Stimulated activated CD8-positive, alpha-beta memory T cell treated with anti-CD3 and anti-CD28 coated beads, Interleukin-12 subunit alpha, Interleukin-12 subunit beta, amount 100 ng/mL, for 1 hour (primary cell): ENCODE measurements around the gene CPT1C.

Experiments
- DNase-seq: peaks from one replicate; pipeline ENCODE4 v3.0.0-alpha.2; 2020; ENCODE audit warnings: low read depth

The CPT1C gene

GRCh38 chr19:49690656-49691242, at the start of gene CPT1C:
Gene CPT1C (plus strand): TSS chr19:49691116. CDS start chr19:49692253, 1,137 bp downstream.
- DNase-seq = peak; percentile 25

- peak; percentile 98 for DNase-seq
These were observed 49.0 kb upstream of the CPT1C start, which contains the start of gene SCAF1 for GRCh38 chr19:49641688-49642491. Gene SCAF1 (plus strand): TSS chr19:49642209. CDS start chr19:49645027, 2,818 bp downstream.

DNA sequence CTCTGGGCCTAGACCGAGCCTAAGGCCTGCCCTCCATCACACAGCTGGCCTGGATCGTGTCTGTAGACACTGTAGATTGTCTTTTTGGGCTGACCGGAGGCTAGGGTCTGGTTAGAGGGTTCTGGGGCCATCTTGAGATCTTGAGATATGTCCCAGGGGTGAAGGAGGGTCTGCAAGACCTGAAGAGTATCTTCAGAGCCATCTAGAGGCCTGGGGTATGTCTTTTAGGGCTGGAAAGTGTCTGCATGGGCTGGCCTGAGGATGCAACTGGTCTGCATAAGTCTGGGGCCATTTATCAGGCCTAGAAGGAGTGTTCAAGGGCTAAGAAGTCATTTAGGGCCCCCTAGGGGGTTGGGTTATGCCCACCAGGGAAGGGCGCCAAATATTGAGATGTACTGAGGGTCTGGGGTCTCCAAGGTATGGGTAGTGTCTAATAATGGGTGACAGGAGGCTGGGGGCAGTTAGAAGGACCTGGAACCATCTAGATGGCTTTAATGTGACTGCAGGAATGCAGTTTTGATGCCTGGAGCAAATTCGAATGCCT, 48.4 kb upstream of the CPT1C start:
- no peak for DNase-seq

GRCh38 chr19:49643466-49643865, 47.5 kb upstream of the CPT1C start:
- no peak for DNase-seq

DNA sequence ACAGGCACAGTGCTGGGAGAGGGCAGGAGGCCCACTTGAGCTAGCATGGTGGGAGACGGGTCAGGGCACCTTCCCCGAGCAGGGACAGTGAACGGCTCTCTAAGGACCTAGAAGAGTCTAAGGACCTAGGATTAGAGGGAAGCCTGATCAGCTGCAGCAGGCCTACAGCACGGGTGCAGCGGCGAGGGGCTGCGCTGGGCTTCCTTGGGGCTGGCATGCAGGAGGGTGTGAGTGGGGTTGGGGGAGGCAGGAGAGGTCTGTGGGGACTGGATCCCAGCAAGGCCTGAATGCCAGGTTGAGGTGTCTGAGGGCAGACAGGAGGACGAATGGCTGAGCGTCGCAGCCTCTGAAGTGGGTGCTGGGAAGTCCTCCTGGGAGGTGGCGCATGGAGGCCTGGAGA, 45.3 kb upstream of the CPT1C start:
- no peak for DNase-seq

DNA sequence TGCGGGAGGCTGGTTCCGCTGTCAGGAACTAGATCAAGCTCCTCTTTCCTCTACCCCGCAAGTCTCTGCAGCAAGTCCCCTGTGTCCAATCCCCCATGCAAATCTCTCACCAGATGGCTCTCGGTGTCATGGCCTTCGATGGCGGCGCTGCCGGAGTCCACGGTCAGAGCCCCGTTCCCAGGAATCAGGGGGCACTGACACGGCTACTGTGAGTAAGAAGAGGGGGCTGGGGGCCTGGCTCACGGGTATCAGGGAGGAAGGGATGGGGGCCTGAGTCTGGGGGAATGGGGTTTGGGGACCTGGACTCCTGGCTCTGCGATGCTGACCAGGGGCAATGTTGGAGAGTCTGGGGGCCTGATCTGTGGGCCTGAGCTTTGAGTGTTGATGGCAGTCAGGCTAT, 44.9 kb upstream of the CPT1C start:
- no peak for DNase-seq

DNA sequence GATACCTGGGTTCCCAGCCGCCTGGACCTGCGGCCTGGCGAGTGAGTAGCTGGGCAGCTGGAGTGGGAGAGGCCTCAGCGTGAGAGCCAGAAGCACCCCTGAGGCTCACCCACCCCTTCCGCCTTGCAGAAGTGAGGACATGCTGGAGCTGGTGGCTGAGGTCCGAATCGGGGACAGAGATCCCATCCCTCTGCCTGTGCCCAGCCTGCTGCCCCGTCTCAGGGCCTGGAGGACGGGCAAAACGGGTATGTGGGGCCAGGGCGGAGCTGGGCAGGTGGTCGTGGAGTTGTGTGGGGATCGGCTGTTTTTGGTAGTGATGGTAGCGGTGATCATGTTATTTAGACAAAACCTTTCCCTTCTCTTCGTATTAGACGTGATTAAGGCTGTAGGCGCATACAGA, 44.3 kb upstream of the CPT1C start:
- DNase-seq = no peak

DNA sequence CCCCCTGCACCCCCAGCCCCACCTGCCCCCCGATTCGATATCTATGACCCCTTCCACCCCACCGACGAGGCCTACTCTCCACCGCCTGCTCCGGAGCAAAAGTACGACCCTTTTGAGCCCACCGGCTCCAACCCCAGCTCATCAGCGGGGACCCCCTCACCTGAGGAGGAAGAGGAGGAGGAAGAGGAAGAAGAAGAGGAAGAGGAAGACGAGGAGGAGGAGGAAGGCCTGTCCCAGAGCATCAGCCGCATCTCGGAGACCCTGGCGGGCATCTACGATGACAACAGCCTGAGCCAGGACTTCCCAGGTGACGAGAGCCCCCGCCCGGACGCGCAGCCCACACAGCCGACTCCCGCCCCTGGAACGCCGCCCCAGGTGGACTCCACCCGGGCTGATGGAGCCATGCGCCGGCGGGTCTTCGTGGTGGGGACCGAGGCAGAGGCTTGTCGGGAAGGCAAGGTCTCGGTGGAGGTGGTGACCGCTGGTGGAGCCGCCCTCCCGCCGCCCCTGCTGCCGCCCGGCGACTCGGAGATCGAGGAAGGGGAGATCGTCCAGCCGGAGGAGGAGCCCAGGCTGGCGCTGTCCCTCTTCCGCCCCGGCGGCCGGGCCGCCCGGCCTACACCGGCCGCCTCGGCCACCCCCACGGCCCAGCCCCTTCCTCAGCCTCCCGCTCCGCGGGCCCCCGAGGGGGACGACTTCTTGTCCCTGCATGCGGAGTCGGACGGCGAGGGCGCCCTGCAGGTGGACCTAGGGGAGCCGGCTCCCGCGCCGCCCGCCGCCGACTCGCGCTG, 39.7 kb upstream of the CPT1C start:
- DNase-seq = no peak

DNA sequence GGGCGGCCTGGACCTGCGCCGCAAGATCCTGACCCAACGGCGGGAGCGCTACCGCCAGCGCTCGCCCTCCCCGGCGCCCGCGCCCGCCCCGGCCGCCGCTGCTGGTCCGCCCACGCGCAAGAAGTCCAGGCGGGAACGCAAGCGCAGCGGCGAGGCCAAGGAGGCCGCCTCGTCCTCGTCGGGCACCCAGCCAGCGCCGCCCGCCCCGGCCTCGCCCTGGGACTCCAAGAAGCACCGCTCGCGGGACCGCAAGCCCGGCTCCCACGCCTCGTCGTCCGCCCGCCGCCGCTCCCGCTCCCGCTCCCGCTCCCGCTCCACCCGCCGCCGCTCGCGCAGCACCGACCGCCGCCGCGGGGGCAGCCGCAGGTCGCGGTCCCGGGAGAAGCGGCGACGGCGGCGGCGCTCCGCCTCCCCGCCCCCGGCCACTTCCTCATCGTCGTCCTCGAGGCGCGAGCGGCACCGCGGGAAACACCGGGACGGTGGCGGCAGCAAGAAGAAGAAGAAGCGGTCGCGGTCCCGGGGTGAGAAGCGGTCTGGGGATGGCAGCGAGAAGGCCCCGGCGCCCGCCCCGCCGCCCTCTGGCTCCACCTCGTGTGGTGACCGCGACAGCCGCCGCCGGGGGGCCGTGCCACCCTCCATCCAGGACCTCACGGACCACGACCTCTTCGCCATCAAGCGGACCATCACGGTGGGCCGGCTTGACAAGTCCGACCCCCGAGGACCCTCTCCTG, 38.9 kb upstream of the CPT1C start:
- no peak for DNase-seq

DNA sequence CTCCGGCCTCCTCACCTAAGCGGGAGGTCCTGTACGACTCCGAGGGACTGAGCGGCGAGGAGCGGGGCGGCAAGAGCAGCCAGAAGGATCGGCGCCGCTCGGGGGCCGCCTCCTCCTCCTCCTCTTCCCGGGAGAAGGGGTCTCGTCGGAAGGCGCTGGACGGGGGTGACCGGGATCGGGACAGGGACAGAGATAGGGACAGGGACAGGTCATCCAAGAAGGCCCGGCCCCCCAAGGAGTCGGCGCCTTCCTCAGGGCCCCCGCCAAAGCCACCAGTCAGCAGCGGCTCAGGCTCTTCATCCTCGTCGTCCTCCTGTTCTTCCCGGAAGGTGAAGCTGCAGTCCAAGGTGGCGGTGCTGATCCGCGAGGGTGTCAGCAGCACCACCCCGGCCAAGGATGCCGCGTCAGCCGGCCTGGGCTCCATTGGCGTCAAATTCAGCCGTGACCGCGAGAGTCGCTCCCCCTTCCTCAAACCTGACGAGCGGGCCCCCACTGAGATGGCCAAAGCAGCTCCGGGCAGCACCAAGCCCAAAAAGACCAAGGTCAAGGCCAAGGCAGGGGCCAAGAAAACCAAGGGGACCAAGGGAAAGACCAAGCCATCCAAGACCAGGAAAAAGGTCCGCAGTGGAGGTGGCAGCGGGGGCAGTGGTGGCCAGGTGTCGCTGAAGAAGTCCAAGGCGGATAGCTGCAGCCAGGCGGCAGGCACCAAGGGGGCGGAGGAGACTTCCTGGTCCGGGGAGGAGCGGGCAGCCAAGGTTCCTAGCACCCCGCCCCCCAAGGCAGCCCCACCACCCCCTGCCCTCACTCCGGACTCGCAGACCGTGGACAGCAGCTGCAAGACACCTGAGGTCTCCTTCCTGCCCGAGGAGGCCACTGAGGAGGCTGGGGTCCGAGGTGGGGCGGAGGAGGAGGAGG, 38.1 kb upstream of the CPT1C start:
- no peak for DNase-seq

- DNase-seq = no peak
These were observed 37.5 kb upstream of the CPT1C start for GRCh38 chr19:49653466-49653806.

DNA sequence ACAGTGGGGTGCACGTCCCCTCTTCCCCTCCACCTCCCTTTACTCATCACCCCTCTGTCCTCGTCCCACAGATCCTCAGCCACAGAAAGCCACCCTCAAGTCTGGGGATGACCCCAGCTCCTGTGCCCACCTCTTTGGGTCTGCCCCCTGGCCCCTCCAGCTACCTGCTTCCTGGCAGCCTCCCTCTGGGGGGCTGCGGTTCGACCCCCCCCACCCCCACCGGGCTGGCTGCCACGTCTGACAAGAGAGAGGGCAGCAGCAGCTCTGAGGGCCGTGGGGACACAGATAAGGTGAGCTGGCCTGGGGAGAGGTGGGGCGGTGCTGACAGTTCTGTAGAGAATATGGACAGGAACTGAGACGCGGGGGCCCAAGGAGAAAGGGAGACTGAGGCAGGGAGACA, 36.3 kb upstream of the CPT1C start:
- DNase-seq = no peak

DNA sequence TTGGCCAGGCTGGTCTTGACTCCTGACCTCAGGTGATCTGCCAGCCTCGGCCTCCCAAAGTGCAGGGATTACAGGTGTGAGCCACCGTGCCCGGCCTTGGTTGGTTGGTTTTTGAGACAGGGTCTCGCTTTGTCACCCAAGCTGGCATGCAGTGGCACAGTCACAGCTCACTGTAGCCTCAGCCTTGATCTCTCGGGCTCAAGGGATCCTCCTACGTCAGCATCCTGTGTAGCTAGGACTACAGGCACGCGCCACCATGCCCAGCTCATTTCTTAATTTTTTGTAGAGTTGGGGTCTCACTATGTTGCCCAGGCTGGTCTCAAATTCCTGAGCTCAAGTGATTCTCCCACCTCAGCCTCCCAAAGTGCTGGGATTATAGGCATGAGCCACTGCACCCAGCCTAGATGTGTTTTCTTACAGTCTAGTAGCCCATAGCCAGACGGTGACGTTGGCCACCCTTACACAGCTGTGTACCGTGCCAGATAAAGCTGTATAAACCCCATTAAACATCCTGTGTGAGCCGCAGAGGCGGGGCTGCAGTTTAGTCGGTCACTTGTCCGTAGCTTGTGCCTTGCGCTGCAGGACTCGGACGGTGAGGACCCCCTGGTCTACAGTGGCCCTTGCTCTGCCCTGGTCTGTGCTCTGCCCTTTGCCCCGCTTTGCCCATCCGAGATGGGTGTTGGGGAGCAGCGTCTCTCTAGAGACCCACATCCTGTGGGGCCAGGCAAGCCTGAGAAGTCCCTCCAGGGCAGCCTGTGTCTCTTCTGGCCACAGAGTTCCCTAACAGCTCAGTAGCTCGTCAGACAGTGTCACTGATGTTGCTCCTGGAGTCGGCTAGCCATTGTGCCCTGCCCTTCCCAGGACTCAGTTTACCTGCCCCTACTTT, 35.1 kb upstream of the CPT1C start:
- DNase-seq = no peak

DNA sequence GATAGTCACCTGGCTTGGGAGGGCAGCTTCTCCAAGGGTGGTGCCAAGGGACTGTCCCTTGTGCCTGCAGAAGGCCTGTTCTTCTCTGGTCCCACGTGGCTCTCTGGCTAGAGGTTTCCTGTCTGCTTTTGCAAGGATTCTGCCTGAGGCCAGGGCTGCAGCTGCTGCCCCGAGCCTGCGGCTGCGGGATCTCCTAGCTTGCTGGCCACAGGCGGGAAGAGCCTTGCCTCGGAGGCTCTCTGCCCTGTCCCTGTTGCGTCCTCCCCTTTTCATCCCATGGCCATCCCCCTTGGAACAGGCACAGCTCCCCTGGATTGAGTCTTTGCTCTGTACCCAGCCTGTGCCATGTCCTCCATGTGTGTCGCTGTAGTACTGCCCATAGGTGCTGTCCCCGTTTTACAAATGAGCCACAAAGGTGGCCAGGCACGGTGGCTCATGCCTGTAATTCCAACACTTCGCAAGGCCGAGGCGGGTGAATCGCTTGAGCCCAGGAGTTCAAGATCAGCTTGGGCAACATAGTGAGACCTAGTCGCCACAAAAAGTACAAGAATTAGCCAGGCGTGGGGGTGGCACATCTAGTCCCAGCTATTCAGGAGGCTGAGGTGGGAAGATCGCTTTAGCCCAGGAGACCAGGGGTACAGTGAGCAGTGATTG, 34.3 kb upstream of the CPT1C start:
- no peak for DNase-seq

DNA sequence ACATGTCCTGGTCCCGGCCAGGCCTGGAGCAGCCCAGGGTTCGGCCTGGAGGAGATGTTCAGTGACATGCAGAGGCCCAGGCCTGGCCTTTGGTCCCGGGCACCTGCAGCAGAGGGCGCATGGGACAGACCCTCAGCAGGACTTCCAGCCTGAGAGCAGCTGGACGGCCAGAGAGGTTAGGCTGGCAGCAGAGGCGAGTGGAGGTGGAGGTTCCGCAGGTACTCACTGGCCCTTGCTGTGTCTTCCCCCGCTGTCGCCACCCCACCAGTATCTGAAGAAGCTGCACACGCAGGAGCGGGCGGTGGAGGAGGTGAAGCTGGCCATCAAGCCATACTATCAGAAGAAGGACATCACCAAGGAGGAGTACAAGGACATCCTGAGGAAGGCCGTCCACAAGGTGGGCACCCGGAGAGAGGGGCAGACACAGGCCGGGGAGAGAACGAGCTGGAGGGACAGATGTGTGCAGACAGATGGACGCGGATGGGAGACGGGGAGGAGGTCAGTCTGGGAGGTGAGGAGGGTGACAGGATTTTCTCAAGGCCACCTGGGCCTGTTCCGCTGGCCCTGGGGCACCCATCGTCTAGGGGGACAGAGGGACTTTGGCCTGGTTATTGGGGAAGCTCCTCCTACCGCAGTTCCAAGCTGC, 33.3 kb upstream of the CPT1C start:
- no peak for DNase-seq

DNA sequence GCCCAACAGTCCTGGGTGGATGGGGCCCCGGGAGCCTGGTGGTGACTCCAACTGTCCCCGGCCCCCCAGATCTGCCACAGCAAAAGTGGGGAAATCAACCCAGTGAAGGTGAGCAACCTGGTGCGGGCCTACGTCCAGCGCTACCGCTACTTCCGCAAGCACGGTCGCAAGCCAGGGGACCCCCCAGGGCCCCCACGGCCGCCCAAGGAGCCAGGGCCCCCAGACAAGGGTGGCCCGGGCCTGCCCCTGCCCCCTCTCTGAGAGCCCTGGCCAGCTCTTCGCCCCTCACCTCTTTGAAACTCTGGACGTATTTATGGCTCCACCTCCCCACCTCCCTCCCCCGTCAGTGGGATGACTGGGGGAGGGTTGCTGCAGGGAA, 32.8 kb upstream of the CPT1C start:
- no peak for DNase-seq

DNA sequence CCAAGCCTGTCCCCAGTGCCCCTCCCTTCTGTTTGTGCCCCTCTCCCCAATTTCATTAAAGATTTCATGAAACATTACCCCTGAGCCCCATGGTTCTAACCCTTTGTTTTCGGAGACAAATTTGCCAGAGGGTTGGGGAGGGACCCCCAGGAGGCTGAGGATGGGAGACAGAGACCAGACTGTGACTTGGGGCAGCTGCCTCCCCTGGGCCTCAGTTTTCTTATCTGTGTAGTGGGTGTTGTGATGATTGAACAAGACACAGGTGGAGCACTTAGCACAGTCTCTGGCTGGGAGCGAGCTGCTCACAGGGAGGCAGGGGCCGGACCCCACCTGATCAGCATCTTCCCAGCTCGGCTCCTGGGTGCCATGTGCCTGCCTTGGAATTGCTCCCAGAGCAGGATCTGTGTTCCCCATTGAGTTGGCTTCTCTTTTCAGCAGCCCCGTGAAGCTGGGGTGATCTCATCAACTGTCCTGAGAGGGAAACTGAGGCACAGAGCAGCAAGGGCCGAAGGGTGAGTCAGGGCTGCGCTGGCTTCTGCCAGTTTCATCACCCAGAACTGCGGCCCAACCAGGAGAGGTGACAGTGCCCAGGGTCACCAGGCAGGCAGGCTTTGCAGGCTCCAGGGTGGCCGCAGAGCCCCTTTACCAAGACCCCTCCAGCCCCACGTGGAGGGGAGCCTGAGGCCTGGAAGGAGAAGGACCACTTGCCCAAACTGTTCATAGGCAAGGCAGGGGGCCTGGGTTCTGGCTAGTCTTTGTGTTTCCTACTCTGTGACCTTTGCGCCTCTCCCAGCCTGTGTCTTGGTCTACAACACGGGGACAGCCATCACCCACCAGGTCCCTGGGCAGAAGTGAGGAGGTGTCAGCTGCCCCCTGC, 32.1 kb upstream of the CPT1C start:
- no peak for DNase-seq
